ENCODE data around the gene C1orf87. TPM values are rescaled to one million over a fixed set of nuclear protein-coding genes. Genes with fewer than 3 reads are reported as not detected.

The C1orf87 gene
- total RNA-seq, 1 experiment from 2014 or later = 0.33 TPM

GRCh38 chr1:59947047-59947938 is 126.3 kb downstream of the C1orf87 start:
- Histone ChIP-seq H2BK20ac (ENCODE audit: low read depth, low read length, poor library complexity, severe bottlenecking) (no peak overlapping the region), H3K23me2 (ENCODE audit: insufficient read length, low read depth, low read length, poor library complexity, severe bottlenecking) (no peaks in the 10 kb centered on the region), H3K9me3 (ENCODE audit: control insufficient read depth, low read depth, low read length) (no peaks in the 10 kb centered on the region), H3K27me3 (ENCODE audit: insufficient read depth, low read length) (no peaks in the 10 kb centered on the region), H4K91ac (ENCODE audit: insufficient read length, low read depth, low read length) (no peak overlapping the region), H3K23ac (ENCODE audit: insufficient read length, low read depth, low read length) (no peak overlapping the region), H3K79me1 (ENCODE audit: insufficient read depth, low read depth, low read length, poor library complexity, severe bottlenecking) (no peaks in the 10 kb centered on the region), H3T11ph (ENCODE audit: low read length) (no peak overlapping the region), H3K4me1 (ENCODE audit: insufficient read depth, low read length) (no peaks in the 10 kb centered on the region), H3K79me2 (ENCODE audit: insufficient read depth, low read length) (no peaks in the 10 kb centered on the region), H3K27ac (ENCODE audit: insufficient read length, low read depth, low read length) (no peak overlapping the region), H4K5ac (ENCODE audit: insufficient read length, low read depth, low read length) (no peak overlapping the region), H2BK120ac (ENCODE audit: low read depth, low read length, poor library complexity, severe bottlenecking) (no peak overlapping the region), H2AK5ac (ENCODE audit: insufficient read length, low read length) (no peak overlapping the region), H3K9ac (ENCODE audit: extremely low read depth, insufficient read length, low read length) (no peak overlapping the region), H3K4me2 (ENCODE audit: insufficient read depth, insufficient read length, low read length) (no peak overlapping the region), H2AFZ (ENCODE audit: low read length) (no peak overlapping the region), H3K56ac (ENCODE audit: insufficient read length, low read depth, low read length) (no peak overlapping the region), H2BK5ac (ENCODE audit: insufficient read length, low read length) (no peak overlapping the region), H4K8ac (replicated peaks; ENCODE audit: insufficient read length, low read depth, low read length) (no peak overlapping the region), H4K20me1 (ENCODE audit: control insufficient read depth, insufficient read depth, insufficient read length) (no peaks in the 10 kb centered on the region), H3K4ac (ENCODE audit: low read depth, low read length) (no peak overlapping the region), H3K14ac (ENCODE audit: insufficient read depth, low read length) (no peak overlapping the region), H2BK12ac (ENCODE audit: insufficient read length, low read depth, low read length) (no peak overlapping the region), H2BK15ac (ENCODE audit: low read depth, low read length) (no peak overlapping the region), H3K18ac (ENCODE audit: insufficient read length, low read depth, low read length) (no peak overlapping the region)
- Mint-ChIP-seq H3K4me3 (no peak overlapping the region), H3K27ac (no peak overlapping the region), H3K36me3 (ENCODE audit: insufficient read depth in 1 of 3, low read depth in 3 of 3) (no peaks in the 10 kb centered on the region), H3K4me1 (no peaks in the 10 kb centered on the region), H3K27me3 (ENCODE audit: low read depth) (no peaks in the 10 kb centered on the region; the same call in 1 of the 2 replicates), H3K9me3 (no peaks in the 10 kb centered on the region)
- DNase-seq = peak; percentile 63
- TF ChIP-seq CTCF (conservative IDR thresholded peaks at IDR 0.05) = peak; percentile 94
- no CpG with 5 or more reads among the region's 6 CpGs for WGBS (ENCODE audit: extremely low coverage, insufficient read length, low lambda C conversion rate)
